HEK293 (cell line): ENCODE measurements around the gene GLB1L2.

ENCODE experiments used
- CTCF ChIP-seq: fragments of 450-650 bp; formaldehyde crosslinking; IDR thresholded peaks from 2 replicates; pipeline ENCODE4 v1.5.1; 2016; ENCODE audit warnings: missing biosample characterization, missing genetic modification characterization
- GLI4 ChIP-seq: fragments of 450-650 bp; formaldehyde crosslinking; IDR thresholded peaks from 2 replicates; pipeline ENCODE4 v1.5.1; 2016; ENCODE audit warnings: missing biosample characterization, missing genetic modification characterization
- TRIM28 ChIP-seq: IDR thresholded peaks from 2 replicates; pipeline ENCODE4 v1.6.1; 2011; ENCODE audit warnings: low read length, control low read depth, borderline replicate concordance
- YY1 ChIP-seq: fragments of 450-650 bp; formaldehyde crosslinking; IDR thresholded peaks from 2 replicates; pipeline ENCODE4 v1.5.1; 2018; ENCODE audit warnings: missing biosample characterization, missing genetic modification characterization
- ZNF274 ChIP-seq, 2 experiments: fragments of 200-500 bp in 1 of 2; fragments of 450-650 bp in 1 of 2; sonication (Bioruptor generic) in 1 of 2; formaldehyde crosslinking in 1 of 2; IDR thresholded peaks; 2 replicates each; pipeline versions ENCODE4 v1.5.1 to v1.6.1; 2014 to 2016; ENCODE audit warnings: borderline replicate concordance in 1 of 2, inconsistent platforms in 1 of 2, low read length in 1 of 2, missing biosample characterization in 1 of 2, missing genetic modification characterization in 1 of 2
- ZNF548 ChIP-seq: fragments of 450-650 bp; formaldehyde crosslinking; IDR thresholded peaks from 2 replicates; pipeline ENCODE4 v1.5.1; 2016; ENCODE audit warnings: missing biosample characterization, missing genetic modification characterization
- ZNF645 ChIP-seq: fragments of 450-650 bp; formaldehyde crosslinking; IDR thresholded peaks from 2 replicates; pipeline ENCODE4; 2016; ENCODE audit warnings: missing biosample characterization, missing genetic modification characterization

- TF ChIP-seq CTCF = no peak
- no peak for TF ChIP-seq GLI4 (tag by site-specific recombination)
- no peak for TF ChIP-seq TRIM28
- TF ChIP-seq ZNF274 (IDR thresholded peaks at IDR 0.05; ENCODE audit: low read length) = no peak
- no peak for TF ChIP-seq ZNF274 (tag by site-specific recombination; IDR thresholded peaks at IDR 0.05; ENCODE audit: borderline replicate concordance)
- no peak for TF ChIP-seq ZNF548
- TF ChIP-seq YY1 = no peak
- TF ChIP-seq ZNF645 (tag by site-specific recombination) = no peak
These were observed 84.9 kb downstream of the GLB1L2 start for GRCh38 chr11:134416726-134417125.
